ENCODE results near the gene GPR143.

- TF ChIP-seq EZH2 (IDR thresholded peaks at IDR 0.05; ENCODE audit: low read length): no peak
- TF ChIP-seq CTCF (optimal IDR thresholded peaks at IDR 0.05 in 1 of 3, IDR thresholded peaks at IDR 0.05 in 1 of 3, conservative IDR thresholded peaks at IDR 0.05 in 1 of 3; ENCODE audit: extremely low read depth in 1 of 3, insufficient read depth in 2 of 3, low read length in 3 of 3): no peak
Measured at GRCh38 chrX:9745417-9746115, 20.1 kb downstream of the GPR143 start.
